Endothelial cell of hepatic sinusoid (primary cell): ENCODE data around the gene P2RX6.

ENCODE experiments used
- in situ Hi-C: cut with HindIII; loops from 2 replicates; pipeline ENCODE4 v1.10.0; 2017; ENCODE audit warnings: low sequenced_read_pairs

Gene P2RX6

GRCh38 chr22:20979243-20979809, 35.6 kb upstream of the P2RX6 start:
- in situ Hi-C loops, result no loop called here

DNA sequence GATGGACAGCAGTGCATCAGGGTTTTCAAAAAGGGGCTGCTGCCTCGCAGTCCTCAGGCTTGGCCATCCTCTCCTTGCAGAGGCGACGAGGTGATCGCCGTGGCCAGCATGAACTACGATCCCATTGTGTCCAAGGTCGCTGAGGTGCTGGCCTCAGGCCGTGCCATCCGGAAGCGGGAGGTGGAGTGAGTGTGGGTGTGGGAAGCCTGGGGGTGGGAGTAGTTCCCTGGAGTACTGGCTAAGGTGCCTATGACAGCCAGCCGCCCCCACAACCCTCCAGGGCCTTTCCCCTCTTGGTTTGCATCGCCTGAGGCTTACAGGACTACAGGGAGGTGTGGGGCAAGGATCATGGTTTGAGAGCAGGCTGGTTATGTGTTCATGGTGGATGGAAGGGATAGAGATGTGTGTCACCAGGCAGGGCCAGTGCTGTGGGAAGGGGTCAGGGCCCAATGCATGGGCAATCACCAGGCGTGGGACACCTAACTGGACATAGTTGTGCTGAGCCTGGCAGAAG, 35.0 kb upstream of the P2RX6 start:
- in situ Hi-C loops, result no loop called here

- in situ Hi-C loops, result no loop called here
These were observed 34.4 kb upstream of the P2RX6 start for GRCh38 chr22:20980523-20980922.

DNA sequence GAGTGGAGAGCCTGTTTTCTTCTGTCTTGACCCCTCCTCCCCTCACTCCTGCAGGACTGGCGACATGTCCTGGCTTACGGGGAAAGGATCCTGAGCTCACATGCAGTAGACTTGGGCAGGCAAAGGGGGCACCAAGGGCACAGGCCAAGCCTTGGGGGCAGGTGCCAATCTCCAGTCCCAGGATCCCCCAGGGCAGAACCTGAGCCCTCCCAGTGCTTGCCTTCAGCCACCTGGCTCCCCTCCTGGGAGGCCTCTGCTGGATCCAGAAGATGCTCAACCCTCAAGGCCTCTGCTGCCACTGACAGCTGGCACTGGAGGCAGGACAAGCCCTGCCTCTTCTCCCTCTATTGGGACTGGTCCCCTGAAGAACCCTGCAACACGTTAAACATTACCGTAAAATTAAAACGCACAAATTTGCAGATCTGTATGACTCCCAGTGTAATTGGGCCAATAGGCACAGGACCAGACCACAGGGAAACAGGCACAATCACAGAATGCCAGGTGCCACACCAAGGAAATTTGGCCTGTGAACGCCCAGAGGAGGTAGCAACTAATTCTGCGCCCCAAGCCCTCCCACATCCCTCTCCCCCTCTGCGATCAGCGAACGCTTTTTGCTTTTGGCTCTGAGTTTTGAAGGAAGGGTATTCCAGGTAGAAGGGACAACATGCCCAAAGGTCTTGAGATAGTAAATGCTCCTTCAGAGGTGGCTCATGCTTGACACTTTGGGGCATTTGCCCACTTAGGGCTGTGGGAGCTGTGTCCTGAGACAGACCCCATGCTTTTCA, 33.8 kb upstream of the P2RX6 start:
- in situ Hi-C loops, result no loop called here

DNA sequence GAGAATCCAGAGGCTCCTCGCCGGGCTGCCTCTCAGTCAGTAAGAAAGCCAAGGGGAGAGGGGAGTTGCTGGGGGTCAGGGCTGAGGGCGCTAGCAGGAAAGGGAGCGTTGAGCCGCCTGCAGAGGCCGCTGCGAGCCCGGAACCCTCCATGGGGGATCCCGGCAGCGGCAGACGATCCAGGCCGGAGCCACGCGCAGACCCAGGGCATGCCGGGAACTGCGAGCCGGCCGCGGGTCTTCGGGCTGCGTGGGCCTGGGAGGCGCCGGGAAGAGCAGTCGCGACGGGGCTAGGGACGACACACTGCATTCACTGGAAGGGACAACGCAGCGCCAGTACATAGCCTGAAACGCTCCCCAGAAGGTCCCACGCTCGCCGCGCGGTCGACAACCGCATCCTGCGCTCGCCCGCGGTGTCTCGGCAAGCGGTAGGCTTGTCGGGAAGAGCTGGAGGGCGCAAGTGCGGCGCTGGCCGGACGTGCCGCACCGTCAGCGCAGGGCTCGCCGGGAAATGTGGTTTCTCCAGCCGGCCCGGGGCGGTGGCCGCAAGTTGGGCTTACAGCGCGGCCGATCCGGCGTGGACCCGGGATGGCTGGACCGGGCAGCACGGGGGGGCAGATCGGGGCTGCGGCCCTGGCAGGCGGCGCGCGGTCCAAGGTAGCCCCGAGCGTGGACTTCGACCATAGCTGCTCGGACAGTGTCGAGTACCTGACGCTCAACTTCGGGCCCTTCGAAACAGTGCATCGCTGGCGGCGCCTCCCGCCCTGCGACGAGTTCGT, 33.0 kb upstream of the P2RX6 start, which contains the start of gene LZTR1:
Gene LZTR1 (plus strand): TSS at position 511 of the 776 bp plus-strand sequence. CDS start 75 bp downstream, at position 586.
- in situ Hi-C loops, result no loop called here

- in situ Hi-C loops, result no loop called here
These were observed 32.4 kb upstream of the P2RX6 start for GRCh38 chr22:20982563-20982882.

- in situ Hi-C loops, result no loop called here
These were observed 31.7 kb upstream of the P2RX6 start for GRCh38 chr22:20983081-20983771.

GRCh38 chr22:20985720-20986119, 29.2 kb upstream of the P2RX6 start:
- in situ Hi-C loops, result no loop called here

GRCh38 chr22:20986365-20986764, 28.6 kb upstream of the P2RX6 start:
- in situ Hi-C loops, result no loop called here

DNA sequence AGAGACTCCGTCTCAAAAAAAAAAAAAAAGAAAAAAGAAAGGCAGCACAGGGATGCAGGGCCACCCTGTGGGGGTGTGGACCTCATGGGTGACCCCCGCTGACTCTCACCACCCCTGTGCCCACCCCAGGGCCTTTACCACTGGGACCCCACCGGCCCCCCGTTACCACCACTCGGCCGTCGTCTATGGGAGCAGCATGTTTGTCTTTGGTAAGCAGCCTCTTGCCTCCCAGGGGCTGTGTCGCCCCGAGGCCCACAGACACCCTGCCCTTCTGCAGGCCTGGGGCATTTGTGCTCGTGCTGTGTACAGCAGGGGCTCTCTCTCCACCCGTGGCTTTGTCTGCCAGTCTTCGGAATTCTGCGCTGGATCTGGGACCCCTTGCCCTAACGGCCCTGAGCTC, 27.6 kb upstream of the P2RX6 start:
- in situ Hi-C loops, result no loop called here

GRCh38 chr22:20988573-20989322, 26.2 kb upstream of the P2RX6 start:
- in situ Hi-C loops, result no loop called here

GRCh38 chr22:20989323-20990138, 25.4 kb upstream of the P2RX6 start:
- in situ Hi-C loops, result no loop called here

- in situ Hi-C loops, result no loop called here
These were observed 24.5 kb upstream of the P2RX6 start for GRCh38 chr22:20990184-20991180.

- in situ Hi-C loops, result no loop called here
These were observed 23.5 kb upstream of the P2RX6 start for GRCh38 chr22:20991252-20992055.

DNA sequence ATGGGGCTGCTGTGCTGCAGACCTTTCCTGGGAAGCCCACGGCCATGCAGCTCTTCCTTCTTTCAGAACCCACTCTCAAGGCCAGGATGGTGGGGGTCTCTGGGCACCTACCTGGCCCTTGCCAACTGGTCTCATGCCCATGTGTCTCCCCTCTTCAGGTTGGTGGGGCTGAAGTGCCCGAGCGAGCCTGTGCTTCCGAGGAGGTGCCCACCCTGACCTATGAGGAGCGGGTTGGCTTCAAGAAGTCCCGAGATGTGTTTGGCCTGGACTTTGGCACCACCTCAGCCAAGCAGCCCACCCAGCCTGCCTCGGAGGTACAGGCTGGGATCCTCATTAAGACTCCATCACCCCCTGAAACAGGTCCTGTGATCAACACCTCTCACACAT, 22.9 kb upstream of the P2RX6 start:
- in situ Hi-C loops, result no loop called here

DNA sequence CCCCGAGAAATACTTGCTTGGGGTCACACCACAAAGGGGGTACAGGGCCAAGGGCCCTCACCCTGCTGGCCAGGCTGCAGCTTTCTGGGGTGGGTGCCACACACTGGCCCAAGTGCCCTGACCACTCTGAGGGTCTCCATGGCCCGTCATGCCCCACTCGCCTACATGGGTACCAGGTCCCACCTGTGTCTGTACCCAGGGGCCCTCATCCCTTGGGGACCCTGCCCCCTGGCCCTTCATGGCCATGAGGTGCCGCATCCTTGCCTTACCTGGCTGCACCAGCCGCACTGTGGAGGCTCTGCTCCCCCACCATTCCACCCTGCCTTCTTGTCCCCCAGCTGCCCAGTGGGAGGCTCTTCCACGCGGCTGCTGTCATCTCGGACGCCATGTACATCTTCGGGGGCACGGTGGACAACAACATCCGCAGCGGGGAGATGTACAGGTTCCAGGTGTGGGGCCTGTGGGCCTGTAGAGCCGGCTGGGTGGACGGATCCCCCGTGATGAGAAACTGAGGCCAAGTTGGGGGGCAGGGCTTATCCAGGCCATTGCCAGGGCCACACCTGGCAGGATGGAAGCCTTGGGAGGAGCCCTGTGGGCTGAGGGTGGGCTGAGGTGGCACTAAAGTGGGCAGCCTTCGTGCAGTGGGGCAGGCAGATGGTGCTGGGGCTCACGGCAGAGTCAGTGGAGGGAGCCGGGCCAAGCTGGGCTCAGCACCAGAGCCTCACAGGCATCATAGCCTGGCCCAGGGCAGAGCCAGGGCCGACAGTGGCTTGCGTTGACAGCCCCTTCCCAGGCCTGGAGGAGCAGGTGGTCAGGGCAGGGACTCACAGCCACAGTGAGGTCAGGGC, 22.3 kb upstream of the P2RX6 start:
- in situ Hi-C loops, result no loop called here
